Measurements from ENCODE around the gene TCF7L1. TPM values are rescaled to one million over a fixed set of nuclear protein-coding genes. Genes with fewer than 3 reads are reported as not detected.
A peak's percentile ranks its signal among the peaks of the same experiment; 100 is the strongest.

The TCF7L1 gene
- total and polyA plus RNA-seq, 9 of the 15 experiments (the other 6 are each of a cell fraction or from before 2014, with no cell fraction given): 0.03 to 0.11 (median 0.07) TPM; not detected in 5

- TF ChIP-seq EWSR1 (IDR thresholded peaks at IDR 0.05; ENCODE audit: borderline replicate concordance, low read depth, partially characterized antibody) (no peak), ERF (CRISPR knock-in tag; IDR thresholded peaks at IDR 0.05) (no peak), NCOA2 (IDR thresholded peaks at IDR 0.05; ENCODE audit: partially characterized antibody in 2 of 2) (no peak), TCF7L2 (IDR thresholded peaks at IDR 0.05; ENCODE audit: low read depth, low read length) (no peak), BCOR (IDR thresholded peaks at IDR 0.05) (peak; percentile 67), RREB1 (CRISPR knock-in tag; IDR thresholded peaks at IDR 0.05) (no peak), ATF6 (CRISPR knock-in tag; IDR thresholded peaks at IDR 0.05) (no peak), MNT (conservative IDR thresholded peaks at IDR 0.05) (no peak; a peak in 1 of 4 replicates), ATF2 (CRISPR knock-in tag; IDR thresholded peaks at IDR 0.05) (no peak), RBM25 (IDR thresholded peaks at IDR 0.05; ENCODE audit: low read depth, low read length, severe bottlenecking) (no peak), SETDB1 (IDR thresholded peaks at IDR 0.05; ENCODE audit: low read length) (no peak), ELK1 (CRISPR knock-in tag; IDR thresholded peaks at IDR 0.05) (no peak), ZNF282 (CRISPR knock-in tag; IDR thresholded peaks at IDR 0.05) (no peak), CHD4 (IDR thresholded peaks at IDR 0.05; ENCODE audit: insufficient read depth, insufficient replicate concordance, low read depth, low read length, poor library complexity, severe bottlenecking) (no peak), HDAC8 (tag; IDR thresholded peaks at IDR 0.05) (no peak), HNRNPK (IDR thresholded peaks at IDR 0.05; ENCODE audit: low read depth, low read length, poor library complexity, severe bottlenecking) (no peak)
Observed at GRCh38 chr2:85329181-85329651, 196.0 kb downstream of the TCF7L1 start (continued).

All from K562 (cell line).